ENCODE measurements around the gene ATG4C. TPM values are rescaled to one million over a fixed set of nuclear protein-coding genes. Genes with fewer than 3 reads are reported as not detected.
"Not testable (repeated sequence)": the region's sequence is repeated elsewhere in the genome, so short reads cannot be mapped to it uniquely, and the experiment has no call there.

The ATG4C gene
- total and polyA plus RNA-seq, 11 donors, result 4.0 to 14.2 (median 8.9) TPM

DNA sequence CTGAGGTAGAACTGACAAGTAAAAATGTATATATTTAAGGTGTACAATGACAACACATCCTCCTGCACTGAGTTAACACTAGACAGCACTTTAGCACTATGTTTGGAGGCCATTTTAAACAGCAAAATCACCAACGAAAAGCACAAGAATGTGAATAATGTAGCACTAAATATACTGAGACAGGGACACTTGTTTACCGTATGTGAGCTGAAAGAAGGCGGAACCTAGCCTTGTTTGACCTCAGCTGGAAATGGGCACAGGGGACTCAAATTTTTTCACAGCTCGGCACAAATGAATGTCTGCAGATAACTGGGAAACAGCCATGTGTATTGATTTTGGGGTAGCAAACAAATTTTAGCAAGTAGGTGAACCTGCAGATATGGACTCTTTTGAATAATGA is 18.0 kb upstream of the ATG4C start:
- 39 to 65% (median 47%) methylated on average over 3 to 4 of the region's 4 CpGs for WGBS, 4 donors
- Histone ChIP-seq H3K36me3 (no peaks in the 10 kb centered on the region), H3K4me3 (no peak overlapping the region), H3K27me3 (no peaks in the 10 kb centered on the region), H3K9me3 (peaks cover 0 to 2% (median 0%) of the 10 kb centered on the region in 12 donors), H3K4me1 (no peaks in the 10 kb centered on the region), H3K27ac (no peak overlapping the region)
- DNase-seq, result no peak
- ATAC-seq, result no peak
- intact Hi-C loops (cut with DNase I), result no loop called here
- TF ChIP-seq CTCF (IDR thresholded peaks at IDR 0.05) (no peak), POLR2A (IDR thresholded peaks at IDR 0.05) (no peak)

DNA sequence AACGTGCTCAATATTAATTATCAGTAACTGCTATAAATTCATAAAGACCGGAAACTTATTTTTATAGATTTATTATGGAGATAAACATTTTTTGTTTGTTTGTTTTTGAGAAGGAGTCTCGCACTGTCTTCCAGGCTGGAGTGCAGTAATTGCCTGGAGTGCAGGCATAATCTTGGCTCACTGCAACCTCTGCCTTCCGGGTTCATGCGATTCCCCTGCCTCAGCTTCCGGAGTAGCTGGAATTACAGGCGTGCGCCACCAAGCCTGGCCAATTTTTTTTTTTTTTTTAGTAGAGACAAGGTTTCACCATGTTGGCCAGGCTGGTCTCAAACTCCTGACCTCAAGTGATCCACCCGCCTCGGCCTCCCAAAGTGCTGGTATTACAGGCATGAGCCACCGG is 15.4 kb upstream of the ATG4C start:
- H3K4me1 ChIP-seq; ATAC-seq; H3K27me3 ChIP-seq; H3K27ac ChIP-seq; H3K4me3 ChIP-seq; DNase-seq; H3K36me3 ChIP-seq; intact Hi-C loops (cut with DNase I): not testable (repeated sequence)
- WGBS, 4 donors, result 74 to 87% (median 84%) methylated on average over 11 of the region's 11 CpGs
- peaks cover 0 to 27% (median 13%) of the 10 kb centered on the region in 12 donors for H3K9me3 ChIP-seq

DNA sequence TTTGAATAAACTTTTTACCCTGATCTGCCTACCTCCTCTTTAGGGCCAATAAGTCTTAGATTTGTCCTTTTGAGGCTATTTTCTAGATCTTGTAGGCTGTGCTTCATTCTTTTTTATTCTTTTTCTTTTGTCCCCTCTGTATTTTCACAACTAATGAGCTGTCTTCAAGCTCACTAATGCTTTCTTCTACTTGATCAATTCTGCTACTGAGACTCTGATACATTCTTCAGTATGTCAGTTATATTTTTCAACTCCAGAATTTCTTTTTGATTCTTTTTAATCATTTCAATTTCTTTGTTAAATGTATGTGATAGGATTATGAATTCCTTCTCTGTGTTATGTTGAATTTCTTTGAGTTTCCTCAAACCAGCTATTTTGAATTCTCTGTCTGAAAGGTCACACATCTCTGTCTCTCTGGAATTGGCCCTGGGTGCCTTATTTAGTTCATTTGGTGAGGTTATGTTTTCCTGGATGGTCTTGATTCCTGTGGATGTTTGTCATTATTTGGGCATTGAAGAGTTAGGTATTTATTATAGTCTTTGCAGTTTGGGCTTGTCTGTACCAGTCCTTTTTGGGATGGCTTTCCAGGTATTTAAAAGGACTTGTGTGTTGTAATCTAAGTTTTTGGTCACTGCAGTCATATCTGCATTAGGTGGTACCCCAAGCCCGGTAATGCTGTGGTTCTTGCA is 11.2 kb upstream of the ATG4C start:
- Histone ChIP-seq H3K4me3 (no peak overlapping the region), H3K36me3 (no peaks in the 10 kb centered on the region), H3K4me1 (no peaks in the 10 kb centered on the region), H3K9me3 (peaks cover 0 to 27% (median 13%) of the 10 kb centered on the region in 12 donors), H3K27me3 (no peaks in the 10 kb centered on the region), H3K27ac (no peak overlapping the region)
- DNase-seq (no peak), ATAC-seq (no peak)
- WGBS, 4 donors, result 85 to 100% (median 97%) methylated on average over 1 of the region's 1 CpG
- intact Hi-C loops (cut with DNase I), result no loop called here
- TF ChIP-seq POLR2A (IDR thresholded peaks at IDR 0.05), result no peak
- no peak for TF ChIP-seq CTCF (IDR thresholded peaks at IDR 0.05)

DNA sequence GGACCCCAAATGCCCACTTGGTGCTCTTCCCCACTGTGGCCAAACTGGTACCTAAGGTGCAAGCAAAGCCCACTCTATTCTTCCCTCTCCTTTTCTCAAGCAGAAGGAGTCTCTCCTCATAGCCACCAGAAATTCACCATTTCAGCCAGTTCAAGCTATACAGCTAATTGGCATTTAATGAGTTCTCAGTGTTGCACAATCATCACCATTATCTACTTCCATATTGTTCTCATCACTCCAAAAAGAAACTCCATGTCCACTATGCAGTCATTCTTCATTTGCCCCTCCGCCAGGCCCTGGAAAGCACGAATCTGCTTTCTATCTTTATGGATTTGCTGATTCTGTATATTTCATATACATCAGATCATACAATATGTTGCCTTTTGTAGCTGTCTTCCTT is 9.9 kb upstream of the ATG4C start:
- ATAC-seq (no peak), DNase-seq (no peak)
- Histone ChIP-seq H3K4me1 (no peaks in the 10 kb centered on the region), H3K4me3 (no peak overlapping the region), H3K36me3 (no peaks in the 10 kb centered on the region), H3K9me3 (peaks cover 0 to 27% (median 13%) of the 10 kb centered on the region in 12 donors), H3K27ac (no peak overlapping the region), H3K27me3 (no peaks in the 10 kb centered on the region)
- WGBS, 4 donors, result 81 to 88% (median 86%) methylated on average over 2 of the region's 2 CpGs
- intact Hi-C loops (cut with DNase I), result no loop called here
- TF ChIP-seq POLR2A (IDR thresholded peaks at IDR 0.05) (no peak), CTCF (IDR thresholded peaks at IDR 0.05) (no peak)
